Effector memory CD4-positive, alpha-beta T cell (primary cell): ENCODE measurements around the gene GSG1L2.

Source experiments
- DNase-seq, 3 donors: peaks; one replicate each; pipeline ENCODE4 v3.0.0-alpha.2; 2020
- H3K27ac ChIP-seq: 2 replicates; pipeline ENCODE4 v1.7.0; 2013; ENCODE audit warnings: mild to moderate bottlenecking, low read length, moderate library complexity; ENCODE audit not compliant: insufficient read depth, poor library complexity, severe bottlenecking
- H3K27me3 ChIP-seq: replicated peaks from 2 replicates; pipeline ENCODE4 v1.7.0; 2013; ENCODE audit warnings: mild to moderate bottlenecking, low read length; ENCODE audit not compliant: insufficient read depth, control insufficient read depth, poor library complexity, severe bottlenecking
- H3K36me3 ChIP-seq: 2 replicates; pipeline ENCODE4 v1.7.0; 2013; ENCODE audit warnings: mild to moderate bottlenecking, low read length, moderate library complexity; ENCODE audit not compliant: control insufficient read depth, insufficient read depth
- H3K4me1 ChIP-seq: 2 replicates; pipeline ENCODE4 v1.7.0; 2013; ENCODE audit warnings: low read length, mild to moderate bottlenecking; ENCODE audit not compliant: control insufficient read depth, insufficient read depth, poor library complexity, severe bottlenecking
- H3K4me3 ChIP-seq: 2 replicates; pipeline ENCODE4 v1.7.0; 2013; ENCODE audit warnings: low read length, low read depth, mild to moderate bottlenecking; ENCODE audit not compliant: insufficient read depth, poor library complexity, severe bottlenecking
- H3K9me3 ChIP-seq: 2 replicates; pipeline ENCODE4 v1.7.0; 2013; ENCODE audit warnings: mild to moderate bottlenecking, low read length, moderate library complexity; ENCODE audit not compliant: control insufficient read depth

Gene GSG1L2

DNA sequence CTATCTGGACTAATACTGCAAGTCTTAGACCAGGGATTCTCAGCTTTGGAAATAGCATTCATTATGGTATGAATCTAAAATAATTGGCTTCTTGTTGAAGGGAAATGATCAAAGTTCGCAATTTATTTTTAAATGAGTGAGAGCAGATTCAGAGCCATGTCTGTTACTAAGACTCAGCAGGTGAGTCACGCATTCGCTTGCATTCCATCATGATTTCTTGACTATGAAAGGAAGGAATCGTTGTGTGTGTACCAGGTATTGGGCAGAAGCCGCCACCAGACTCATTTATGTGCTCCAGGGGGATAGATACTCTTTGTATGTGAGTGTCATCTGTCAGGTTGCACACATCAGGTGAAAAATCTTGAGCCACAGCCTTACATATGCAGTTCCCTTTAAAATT lies 10.8 kb downstream of the GSG1L2 start:
- no peak overlapping the region for H3K27ac ChIP-seq
- H3K36me3 ChIP-seq = no peaks in the 10 kb centered on the region
- no peaks in the 10 kb centered on the region for H3K4me1 ChIP-seq
- H3K4me3 ChIP-seq = no peak overlapping the region
- H3K27me3 ChIP-seq = no peaks in the 10 kb centered on the region
- no peaks in the 10 kb centered on the region for H3K9me3 ChIP-seq
- no peak for DNase-seq

DNA sequence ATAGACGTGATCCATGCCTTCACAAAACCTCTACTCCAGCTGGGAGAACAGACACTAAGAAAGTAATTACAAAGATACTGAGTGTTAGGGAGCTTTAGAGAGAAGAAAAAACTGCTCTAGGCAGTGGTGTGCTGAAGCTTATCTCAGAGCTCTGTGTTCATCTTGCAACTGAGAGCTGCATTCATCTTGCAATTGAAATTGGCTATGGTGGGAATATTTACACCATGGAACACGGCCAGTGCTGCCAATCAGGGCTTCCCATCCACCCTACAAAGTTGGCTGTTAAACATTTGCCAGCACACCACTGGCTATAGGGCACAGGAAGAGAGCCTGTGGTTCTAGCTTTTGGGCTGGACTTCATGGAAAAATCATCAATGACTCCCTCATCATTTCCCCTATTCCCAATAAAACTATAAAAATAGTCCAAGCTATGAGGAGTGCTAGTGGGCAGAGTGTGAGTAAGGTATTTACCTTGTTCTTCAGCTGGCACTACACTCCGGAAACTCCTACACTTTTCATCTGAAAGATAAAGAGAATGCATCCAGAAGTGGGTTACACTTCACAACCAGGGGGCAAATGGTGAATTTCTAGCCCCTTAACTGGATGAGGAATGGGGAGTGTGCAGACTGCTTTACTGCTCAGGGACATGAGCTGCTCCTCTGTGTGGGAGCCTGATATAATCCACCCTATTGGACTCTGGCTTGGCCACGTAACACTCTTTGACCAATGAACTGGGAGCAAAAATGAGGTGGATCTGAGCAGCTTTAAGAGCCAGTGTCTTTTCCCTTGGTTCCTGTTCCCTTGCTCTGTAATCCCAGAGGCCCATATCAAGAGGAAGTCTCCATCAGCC lies 11.6 kb downstream of the GSG1L2 start:
- no peak overlapping the region for H3K27ac ChIP-seq
- H3K36me3 ChIP-seq = no peaks in the 10 kb centered on the region
- no peaks in the 10 kb centered on the region for H3K9me3 ChIP-seq
- H3K4me3 ChIP-seq = no peak overlapping the region
- H3K4me1 ChIP-seq = no peaks in the 10 kb centered on the region
- no peak for DNase-seq
- H3K27me3 ChIP-seq = no peaks in the 10 kb centered on the region

DNA sequence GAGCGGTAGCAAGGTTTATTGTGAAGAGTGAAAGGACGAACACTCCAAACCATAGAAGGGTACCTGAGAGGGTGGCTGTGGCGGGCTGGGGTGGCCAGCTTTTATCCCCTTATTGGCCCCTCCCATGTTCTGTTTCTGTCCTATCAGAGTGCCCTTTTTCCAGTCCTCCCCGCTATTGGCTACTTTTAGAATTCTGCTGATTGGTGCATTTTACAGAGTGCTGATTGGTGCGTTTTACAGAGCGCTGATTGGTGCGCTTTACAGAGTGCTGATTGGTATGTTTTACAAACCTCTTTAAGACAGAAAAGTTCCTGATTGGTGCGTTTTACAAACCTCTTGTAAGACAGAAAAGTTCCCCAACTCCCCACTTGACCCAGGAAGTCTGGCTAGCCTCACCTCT lies 12.5 kb downstream of the GSG1L2 start:
- Histone ChIP-seq H3K4me3 (no peak overlapping the region), H3K27me3 (no peaks in the 10 kb centered on the region), H3K27ac (no peak overlapping the region), H3K9me3 (no peaks in the 10 kb centered on the region), H3K36me3 (no peaks in the 10 kb centered on the region), H3K4me1 (no peaks in the 10 kb centered on the region)
- DNase-seq = no peak

DNA sequence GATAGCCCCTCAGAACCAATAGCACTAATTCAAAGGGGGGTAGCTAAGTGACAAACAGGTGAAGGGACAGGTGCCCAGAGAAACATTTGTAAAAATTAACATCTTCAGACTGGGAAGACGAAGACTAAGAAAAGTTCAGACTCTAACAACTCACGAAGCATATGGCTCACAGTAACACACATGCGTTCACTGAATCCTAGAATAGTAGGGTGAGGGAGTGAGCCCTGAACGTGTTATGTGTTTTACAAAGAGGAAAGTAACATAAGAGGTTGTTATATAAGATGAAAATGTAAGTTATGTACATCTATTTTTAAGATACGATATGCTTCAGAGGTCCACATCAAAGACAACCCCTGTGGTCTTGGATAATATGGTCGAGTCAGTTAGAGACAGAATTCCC lies 15.2 kb downstream of the GSG1L2 start:
- no peak overlapping the region for H3K27ac ChIP-seq
- no peaks in the 10 kb centered on the region for H3K36me3 ChIP-seq
- H3K4me3 ChIP-seq = no peak overlapping the region
- peaks cover 2% of the 10 kb centered on the region for H3K27me3 ChIP-seq
- no peaks in the 10 kb centered on the region for H3K9me3 ChIP-seq
- DNase-seq = no peak
- H3K4me1 ChIP-seq = no peaks in the 10 kb centered on the region

DNA sequence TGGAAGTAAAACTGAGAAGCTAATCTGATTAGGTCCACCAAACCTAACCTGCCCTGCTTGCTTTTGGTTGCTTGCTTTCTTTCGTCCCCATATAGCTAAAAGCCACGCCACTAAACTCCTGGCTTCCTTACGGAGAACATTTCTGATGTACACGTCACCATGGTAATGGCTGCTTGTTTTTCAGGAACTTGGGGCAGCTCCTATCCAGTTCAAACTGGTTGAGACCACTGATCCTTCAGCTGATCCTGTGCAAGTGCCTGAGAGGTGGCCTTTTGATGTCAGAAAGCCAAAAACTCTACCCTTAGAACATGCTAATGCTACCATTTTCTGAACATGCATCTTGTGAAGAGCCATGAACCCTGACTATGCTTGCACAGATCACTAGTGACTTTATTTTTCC lies 16.1 kb downstream of the GSG1L2 start:
- H3K4me3 ChIP-seq = no peak overlapping the region
- H3K36me3 ChIP-seq = no peaks in the 10 kb centered on the region
- H3K9me3 ChIP-seq = no peaks in the 10 kb centered on the region
- H3K4me1 ChIP-seq = no peaks in the 10 kb centered on the region
- peaks cover 2% of the 10 kb centered on the region for H3K27me3 ChIP-seq
- DNase-seq = no peak
- H3K27ac ChIP-seq = no peak overlapping the region

DNA sequence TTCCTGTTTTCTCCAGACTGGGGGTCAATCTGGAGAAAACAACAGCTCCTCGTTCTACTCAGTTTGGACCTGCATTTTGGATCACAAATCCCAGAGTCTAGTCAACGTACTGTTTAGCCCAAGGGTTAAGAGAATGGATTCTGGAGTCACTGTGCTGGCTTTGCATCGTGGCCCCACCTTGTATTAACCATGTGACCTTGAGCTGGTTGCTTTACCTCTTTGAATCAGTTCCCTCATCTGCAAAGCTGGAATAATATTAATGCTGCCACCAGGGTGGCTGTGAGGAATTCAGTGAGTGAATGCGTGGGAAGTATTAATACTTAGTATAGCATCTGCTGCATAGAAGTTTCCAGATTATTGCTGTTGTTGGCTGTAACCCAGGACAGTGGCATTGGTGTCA lies 19.2 kb downstream of the GSG1L2 start:
- no peak for DNase-seq
- Histone ChIP-seq H3K4me3 (no peak overlapping the region), H3K27ac (no peak overlapping the region), H3K4me1 (no peaks in the 10 kb centered on the region), H3K27me3 (peaks cover 2% of the 10 kb centered on the region), H3K36me3 (no peaks in the 10 kb centered on the region), H3K9me3 (no peaks in the 10 kb centered on the region)

DNA sequence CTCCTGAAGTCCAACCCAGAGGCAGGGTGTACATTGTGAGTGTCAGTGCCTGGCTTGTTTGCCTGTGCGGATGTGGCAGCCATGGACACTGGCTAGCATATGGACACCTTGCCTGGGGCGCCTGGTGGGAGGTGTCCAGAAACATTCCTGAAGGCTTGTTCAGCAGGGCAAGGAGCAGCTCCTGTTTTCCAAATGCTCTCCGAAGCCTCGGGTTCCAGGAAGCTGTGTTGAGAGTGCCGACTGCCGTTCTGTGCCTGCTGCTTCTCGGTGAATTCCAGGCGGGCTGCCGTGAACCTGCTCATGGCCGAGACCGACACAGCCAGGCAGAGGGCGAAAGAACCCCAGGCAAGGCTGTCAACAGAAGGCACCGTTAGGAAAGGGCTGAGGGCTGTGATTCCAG lies 19.6 kb downstream of the GSG1L2 start:
- Histone ChIP-seq H3K4me3 (no peak overlapping the region), H3K36me3 (no peaks in the 10 kb centered on the region), H3K9me3 (no peaks in the 10 kb centered on the region), H3K27ac (no peak overlapping the region), H3K4me1 (no peaks in the 10 kb centered on the region), H3K27me3 (peaks cover 2% of the 10 kb centered on the region)
- no peak for DNase-seq

DNA sequence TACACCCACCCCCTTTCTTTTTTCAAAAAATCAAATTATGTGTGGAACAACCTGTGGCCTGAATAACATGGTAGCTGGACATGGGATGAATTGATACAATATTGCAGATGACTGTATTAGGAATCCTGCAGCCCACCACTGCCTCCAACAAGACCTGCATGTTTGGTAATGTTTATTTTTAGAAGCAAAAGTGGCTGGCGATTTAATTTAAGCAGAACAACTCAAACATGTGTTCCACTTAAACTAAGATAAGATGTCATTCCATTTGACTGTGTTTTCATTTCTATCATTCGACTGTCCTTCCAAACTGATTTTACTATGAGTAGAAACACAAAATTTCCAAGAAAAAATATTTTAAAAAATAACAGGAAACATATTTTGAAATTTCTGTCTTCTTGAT lies 20.4 kb downstream of the GSG1L2 start:
- no peak for DNase-seq
- H3K9me3 ChIP-seq = no peaks in the 10 kb centered on the region
- no peaks in the 10 kb centered on the region for H3K36me3 ChIP-seq
- no peak overlapping the region for H3K4me3 ChIP-seq
- H3K27me3 ChIP-seq = peaks cover 2% of the 10 kb centered on the region
- H3K4me1 ChIP-seq = no peaks in the 10 kb centered on the region
- H3K27ac ChIP-seq = no peak overlapping the region

DNA sequence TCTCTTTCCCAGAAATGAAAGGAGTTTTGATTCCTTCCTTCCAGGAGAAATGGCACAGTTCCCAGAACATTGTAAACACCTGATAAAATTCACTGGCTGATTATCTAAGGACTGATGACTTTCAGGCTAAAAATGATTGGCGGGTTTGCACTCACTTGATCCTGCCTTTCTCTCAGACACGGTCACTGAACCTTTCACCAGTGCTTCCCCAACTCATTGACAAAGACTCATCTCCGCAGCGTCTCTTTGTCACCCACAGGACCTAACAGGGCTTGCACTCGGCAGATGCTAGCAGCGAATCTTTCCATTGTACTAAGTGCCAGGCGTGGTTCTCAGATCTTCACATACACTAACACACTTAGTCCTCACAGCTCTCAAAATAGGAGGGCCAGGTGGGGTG lies 23.2 kb downstream of the GSG1L2 start:
- H3K9me3 ChIP-seq = no peaks in the 10 kb centered on the region
- H3K27me3 ChIP-seq = peaks cover 2% of the 10 kb centered on the region
- no peak for DNase-seq
- no peaks in the 10 kb centered on the region for H3K36me3 ChIP-seq
- H3K4me1 ChIP-seq = no peaks in the 10 kb centered on the region
- H3K27ac ChIP-seq = no peak overlapping the region
- H3K4me3 ChIP-seq = no peak overlapping the region

DNA sequence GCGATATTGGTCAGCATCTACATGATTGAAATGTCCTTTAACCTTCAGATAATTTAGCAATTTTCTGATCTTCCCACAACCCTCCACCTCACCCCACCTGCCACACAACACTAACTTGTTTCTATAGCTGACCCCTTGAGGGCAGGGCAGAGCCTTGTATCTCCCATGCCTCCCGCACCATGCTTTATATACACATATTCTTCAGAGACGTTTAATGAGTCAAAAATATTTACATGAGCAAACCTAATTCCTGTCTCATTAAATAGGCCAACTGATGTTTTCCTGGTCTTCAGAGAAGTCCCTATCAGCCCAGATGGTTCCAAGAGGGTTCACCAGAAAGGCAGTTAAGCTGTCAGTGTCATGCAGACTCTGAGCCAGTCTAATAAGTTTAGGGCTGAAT lies 23.9 kb downstream of the GSG1L2 start:
- H3K4me1 ChIP-seq = no peaks in the 10 kb centered on the region
- H3K27ac ChIP-seq = no peak overlapping the region
- no peak overlapping the region for H3K4me3 ChIP-seq
- no peak for DNase-seq
- no peaks in the 10 kb centered on the region for H3K9me3 ChIP-seq
- H3K27me3 ChIP-seq = peaks cover 2% of the 10 kb centered on the region
- H3K36me3 ChIP-seq = no peaks in the 10 kb centered on the region
